ENCODE data around the gene TBPL2.
"Not testable (repeated sequence)": the region's sequence is repeated elsewhere in the genome, so short reads cannot be mapped to it uniquely, and the experiment has no call there.

Gene TBPL2

GRCh38 chr14:55446127-55446736 lies 5.8 kb upstream of the TBPL2 start:
- in situ Hi-C loops (cut with MboI; ENCODE audit: low sequenced_read_pairs) = loop anchor here (25.0 kb wide), 1 partner anchor 1041 kb away; no protein-coding TSS in a partner anchor

GRCh38 chr14:55441286-55441685 lies 870 bp upstream of the TBPL2 start:
- in situ Hi-C loops (cut with MboI; ENCODE audit: low sequenced_read_pairs) = loop anchor here (25.0 kb wide), 1 partner anchor 1046 kb away; no protein-coding TSS in a partner anchor

- in situ Hi-C loops (cut with MboI; ENCODE audit: low sequenced_read_pairs) = loop anchor here (25.0 kb wide), 1 partner anchor 1049 kb away; no protein-coding TSS in a partner anchor
Observed at GRCh38 chr14:55438066-55438683, 2.2 kb downstream of the TBPL2 start.

GRCh38 chr14:55436931-55437330 lies 3.5 kb downstream of the TBPL2 start:
- in situ Hi-C loops (cut with MboI; ENCODE audit: low sequenced_read_pairs) = loop anchor here (25.0 kb wide), 1 partner anchor 1050 kb away; no protein-coding TSS in a partner anchor

GRCh38 chr14:55436519-55436918 lies 3.9 kb downstream of the TBPL2 start:
- in situ Hi-C loops (cut with MboI; ENCODE audit: low sequenced_read_pairs) = loop anchor here (25.0 kb wide), 1 partner anchor 1051 kb away; no protein-coding TSS in a partner anchor

- in situ Hi-C loops (cut with MboI; ENCODE audit: low sequenced_read_pairs) = loop anchor here (25.0 kb wide), 1 partner anchor 1053 kb away; no protein-coding TSS in a partner anchor
Observed at GRCh38 chr14:55434805-55435174, 5.6 kb downstream of the TBPL2 start.

- in situ Hi-C loops (cut with MboI; ENCODE audit: low sequenced_read_pairs) = loop anchor here (25.0 kb wide), 1 partner anchor 1053 kb away; no protein-coding TSS in a partner anchor
Observed at GRCh38 chr14:55433880-55434804, 6.3 kb downstream of the TBPL2 start.

- in situ Hi-C loops (cut with MboI; ENCODE audit: low sequenced_read_pairs) = loop anchor here (25.0 kb wide), 1 partner anchor 1055 kb away; no protein-coding TSS in a partner anchor
Observed at GRCh38 chr14:55432628-55433027, 7.8 kb downstream of the TBPL2 start.

GRCh38 chr14:55430024-55430690 lies 10.3 kb downstream of the TBPL2 start:
- in situ Hi-C loops (cut with MboI; ENCODE audit: low sequenced_read_pairs) = loop anchor here (25.0 kb wide), 1 partner anchor 1057 kb away; no protein-coding TSS in a partner anchor

- in situ Hi-C loops (cut with MboI; ENCODE audit: low sequenced_read_pairs) = loop anchor here (25.0 kb wide), 1 partner anchor 1060 kb away; no protein-coding TSS in a partner anchor
Observed at GRCh38 chr14:55427439-55427838, 13.0 kb downstream of the TBPL2 start.

- in situ Hi-C loops (cut with MboI; ENCODE audit: low sequenced_read_pairs) = loop anchor here (25.0 kb wide), 1 partner anchor 1060 kb away; no protein-coding TSS in a partner anchor
Observed at GRCh38 chr14:55426891-55427290, 13.5 kb downstream of the TBPL2 start.

- in situ Hi-C loops (cut with MboI; ENCODE audit: low sequenced_read_pairs) = loop anchor here (25.0 kb wide), 1 partner anchor 1062 kb away; no protein-coding TSS in a partner anchor
Observed at GRCh38 chr14:55425091-55425490, 15.3 kb downstream of the TBPL2 start.

- in situ Hi-C loops (cut with MboI; ENCODE audit: low sequenced_read_pairs) = no loop called here
Observed at GRCh38 chr14:55423969-55424368, 16.4 kb downstream of the TBPL2 start.

- in situ Hi-C loops (cut with MboI; ENCODE audit: low sequenced_read_pairs) = not testable (repeated sequence)
Observed at GRCh38 chr14:55422338-55422737, 18.1 kb downstream of the TBPL2 start.

- in situ Hi-C loops (cut with MboI; ENCODE audit: low sequenced_read_pairs) = no loop called here
Observed at GRCh38 chr14:55419663-55420062, 20.8 kb downstream of the TBPL2 start.

GRCh38 chr14:55418411-55418810 lies 22.0 kb downstream of the TBPL2 start:
- in situ Hi-C loops (cut with MboI; ENCODE audit: low sequenced_read_pairs) = no loop called here

GRCh38 chr14:55417955-55418354 lies 22.5 kb downstream of the TBPL2 start:
- in situ Hi-C loops (cut with MboI; ENCODE audit: low sequenced_read_pairs) = no loop called here

GRCh38 chr14:55416866-55417265 lies 23.6 kb downstream of the TBPL2 start:
- in situ Hi-C loops (cut with MboI; ENCODE audit: low sequenced_read_pairs) = no loop called here

- in situ Hi-C loops (cut with MboI; ENCODE audit: low sequenced_read_pairs) = no loop called here
Observed at GRCh38 chr14:55414551-55414950, 25.9 kb downstream of the TBPL2 start.

- in situ Hi-C loops (cut with MboI; ENCODE audit: low sequenced_read_pairs) = no loop called here
Observed at GRCh38 chr14:55412676-55413075, 27.7 kb downstream of the TBPL2 start.
